ENCODE measurements around the gene L2HGDH.

DNA sequence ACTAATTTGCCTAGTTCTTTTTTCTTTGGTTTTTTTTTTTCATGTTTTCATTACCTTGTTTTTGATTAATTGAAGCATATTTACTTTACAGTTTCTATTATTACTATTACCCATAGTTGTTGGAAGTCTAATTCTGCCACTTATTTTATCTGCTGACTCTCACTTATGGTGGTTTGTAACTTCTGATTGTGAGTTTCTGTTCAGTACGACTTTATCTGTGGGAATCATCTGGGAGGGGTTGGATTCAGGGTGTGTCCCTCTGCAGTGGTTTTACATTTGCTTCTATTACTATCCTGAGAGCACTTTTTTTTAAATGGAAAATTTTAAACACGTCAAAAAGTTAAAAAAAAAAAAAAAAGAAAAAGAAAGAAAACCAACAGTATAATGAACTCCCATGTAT, 54.3 kb downstream of the L2HGDH start:
- TF ChIP-seq, protein P1, sequence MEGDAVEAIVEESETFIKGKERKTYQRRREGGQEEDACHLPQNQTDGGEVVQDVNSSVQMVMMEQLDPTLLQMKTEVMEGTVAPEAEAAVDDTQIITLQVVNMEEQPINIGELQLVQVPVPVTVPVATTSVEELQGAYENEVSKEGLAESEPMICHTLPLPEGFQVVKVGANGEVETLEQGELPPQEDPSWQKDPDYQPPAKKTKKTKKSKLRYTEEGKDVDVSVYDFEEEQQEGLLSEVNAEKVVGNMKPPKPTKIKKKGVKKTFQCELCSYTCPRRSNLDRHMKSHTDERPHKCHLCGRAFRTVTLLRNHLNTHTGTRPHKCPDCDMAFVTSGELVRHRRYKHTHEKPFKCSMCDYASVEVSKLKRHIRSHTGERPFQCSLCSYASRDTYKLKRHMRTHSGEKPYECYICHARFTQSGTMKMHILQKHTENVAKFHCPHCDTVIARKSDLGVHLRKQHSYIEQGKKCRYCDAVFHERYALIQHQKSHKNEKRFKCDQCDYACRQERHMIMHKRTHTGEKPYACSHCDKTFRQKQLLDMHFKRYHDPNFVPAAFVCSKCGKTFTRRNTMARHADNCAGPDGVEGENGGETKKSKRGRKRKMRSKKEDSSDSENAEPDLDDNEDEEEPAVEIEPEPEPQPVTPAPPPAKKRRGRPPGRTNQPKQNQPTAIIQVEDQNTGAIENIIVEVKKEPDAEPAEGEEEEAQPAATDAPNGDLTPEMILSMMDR (IDR thresholded peaks at IDR 0.05; ENCODE audit: low read depth, low read length, poor library complexity, severe bottlenecking), result no peak
- TF ChIP-seq EZH2phosphoT487 (IDR thresholded peaks at IDR 0.05; ENCODE audit: borderline replicate concordance, low read length), result no peak

All from DOHH2 (cell line).